Measurements from ENCODE around the gene ABCB7.

GRCh38 chrX:75045369-75045768, 110.7 kb downstream of the ABCB7 start:
- TF ChIP-seq CTCF (IDR thresholded peaks at IDR 0.05) (no peak), POLR2A (IDR thresholded peaks at IDR 0.05) (no peak)
